GM12891 (cell line): Measurements from ENCODE around the gene SPAG16.

ENCODE experiments used
- POLR2A ChIP-seq: IDR thresholded peaks from 2 replicates; pipeline ENCODE4 v1.6.1; 2011; ENCODE audit warnings: low read depth, low read length, control low read depth
- TAF1 ChIP-seq: IDR thresholded peaks from 2 replicates; pipeline ENCODE4 v1.6.1; 2011; ENCODE audit warnings: low read depth, low read length, control low read depth

DNA sequence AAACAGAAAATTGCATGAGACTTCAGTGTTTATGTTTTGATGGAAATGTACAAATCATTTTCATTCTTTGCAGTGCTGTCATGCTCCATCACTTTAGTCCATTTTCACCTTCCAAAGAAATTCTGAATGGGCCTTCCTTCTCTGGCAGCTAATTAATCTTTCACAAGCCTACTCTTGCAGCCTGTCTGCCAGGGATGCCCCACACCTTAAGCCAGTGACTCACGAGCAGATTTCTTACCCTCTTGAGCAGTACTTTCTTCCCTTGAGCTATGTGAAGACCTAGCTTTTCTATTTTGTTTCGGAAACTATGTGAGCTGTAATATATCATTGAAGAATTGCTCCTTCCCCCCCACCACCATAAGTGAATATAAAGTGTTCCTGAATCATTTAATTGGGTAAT is 722.3 kb downstream of the SPAG16 start:
- TF ChIP-seq POLR2A: no peak
- no peak for TF ChIP-seq TAF1
